Fibroblast of skin of back (primary cell): ENCODE results near the gene UFD1. TPM values are rescaled to one million over a fixed set of nuclear protein-coding genes. Genes with fewer than 3 reads are reported as not detected.

Source experiments
- DNase-seq: peaks from one replicate; pipeline ENCODE4 v3.0.0-alpha.2; 2013
- polyA plus RNA-seq, 2 experiments: library from polyadenylated mRNA; unstranded; fragments of 120-200 nt; gene quantifications; one replicate each; pipeline ENCODE4 v1.2.1, GENCODE V29; 2013; ENCODE audit not compliant: insufficient read length in 2 of 2

UFD1 gene
- polyA plus RNA-seq (2013, experiment 1 of 2; ENCODE audit: insufficient read length), result 136 TPM
- polyA plus RNA-seq (2013, experiment 2 of 2; ENCODE audit: insufficient read length), result 76.1 TPM

- DNase-seq, result peak; percentile 77
Measured at GRCh38 chr22:19478901-19479354, at the start of gene UFD1. TSS of gene UFD1 (minus strand) at chr22:19479193. CDS start at chr22:19479085, 108 bp downstream.

- no peak for DNase-seq
Measured at GRCh38 chr22:19527861-19528417, 48.9 kb upstream of the UFD1 start.

- DNase-seq, result no peak
Measured at GRCh38 chr22:19527321-19527721, 48.3 kb upstream of the UFD1 start.

- DNase-seq, result no peak
Measured at GRCh38 chr22:19526702-19527111, 47.7 kb upstream of the UFD1 start.

- no peak for DNase-seq
Measured at GRCh38 chr22:19526076-19526701, 47.2 kb upstream of the UFD1 start.

- no peak for DNase-seq
Measured at GRCh38 chr22:19525666-19526065, 46.7 kb upstream of the UFD1 start.

GRCh38 chr22:19525116-19525660 is 46.2 kb upstream of the UFD1 start:
- DNase-seq, result no peak

- peak; percentile 11 for DNase-seq
Measured at GRCh38 chr22:19524170-19525115, 45.5 kb upstream of the UFD1 start, which contains the start of gene CLDN5. TSS of gene CLDN5 (minus strand) at chr22:19524410. CDS start at chr22:19524255, 155 bp downstream.

- peak; percentile 12 for DNase-seq
Measured at GRCh38 chr22:19523240-19524169, 44.5 kb upstream of the UFD1 start.

- no peak for DNase-seq
Measured at GRCh38 chr22:19522881-19523239, 43.9 kb upstream of the UFD1 start.

- DNase-seq, result no peak
Measured at GRCh38 chr22:19522190-19522880, 43.3 kb upstream of the UFD1 start.

- DNase-seq, result no peak
Measured at GRCh38 chr22:19520566-19521305, 41.7 kb upstream of the UFD1 start.

GRCh38 chr22:19520007-19520406 is 41.0 kb upstream of the UFD1 start:
- no peak for DNase-seq

- DNase-seq, result no peak
Measured at GRCh38 chr22:19519041-19519926, 40.3 kb upstream of the UFD1 start.

GRCh38 chr22:19518635-19519034 is 39.6 kb upstream of the UFD1 start:
- no peak for DNase-seq

GRCh38 chr22:19517919-19518611 is 39.1 kb upstream of the UFD1 start:
- DNase-seq, result no peak

- no peak for DNase-seq
Measured at GRCh38 chr22:19517171-19517500, 38.1 kb upstream of the UFD1 start.

GRCh38 chr22:19516378-19517170 is 37.6 kb upstream of the UFD1 start:
- no peak for DNase-seq
